K562 (cell line): Measurements from ENCODE around the gene ZNF74. TPM values are rescaled to one million over a fixed set of nuclear protein-coding genes. Genes with fewer than 3 reads are reported as not detected.

Experiments
- ARHGAP35 ChIP-seq: fragments of 450-650 bp; IDR thresholded peaks from 2 replicates; pipeline ENCODE4 v1.6.1; 2018; ENCODE audit not compliant: partially characterized antibody
- BRCA1 ChIP-seq, 2 experiments: fragments of 450-650 bp in 1 of 2; sonication (generic) in 1 of 2; formaldehyde crosslinking in 1 of 2; IDR thresholded peaks; 2 replicates each; pipeline versions ENCODE4 v1.5.0 to v1.6.1; 2017 to 2020; ENCODE audit warnings: mild to moderate bottlenecking in 1 of 2, missing genetic modification reagents in 1 of 2
- DDX20 ChIP-seq: fragments of 450-650 bp; IDR thresholded peaks from 2 replicates; pipeline ENCODE4 v1.6.1; 2016; ENCODE audit warnings: missing genetic modification characterization, low read depth, mild to moderate bottlenecking, missing compliant biosample characterization, moderate library complexity
- ETV6 ChIP-seq, 3 experiments: fragments of 150-350 bp in 1 of 3; sonication (generic) in 1 of 3; formaldehyde crosslinking in 1 of 3; IDR thresholded peaks; 2 replicates each; pipeline versions ENCODE4 v1.6.1 to v1.8.0; 2014 to 2022; ENCODE audit warnings: borderline replicate concordance in 2 of 3, low read depth in 2 of 3, antibody characterized with exemption in 1 of 3, low read length in 1 of 3, mild to moderate bottlenecking in 1 of 3, missing genetic modification reagents in 1 of 3
- JUN ChIP-seq, 2 experiments: sonication (generic) in 1 of 2; formaldehyde crosslinking in 1 of 2; IDR thresholded peaks; 2 replicates each; pipeline versions ENCODE4 v1.6.1 to v1.8.0; 2012 to 2022; ENCODE audit warnings: borderline replicate concordance in 2 of 2, mild to moderate bottlenecking in 2 of 2, improper control_type of control experiment in 1 of 2, low read depth in 1 of 2, low read length in 1 of 2, missing genetic modification reagents in 1 of 2
- KLF6 ChIP-seq: fragments of 250-450 bp; sonication (Bioruptor Pico); IDR thresholded peaks from 2 replicates; pipeline ENCODE4 v1.4.0; 2020; ENCODE audit warnings: mild to moderate bottlenecking, moderate library complexity, borderline replicate concordance
- MXI1 ChIP-seq: IDR thresholded peaks from 2 replicates; pipeline ENCODE4 v1.6.1; 2011; ENCODE audit warnings: low read depth, mild to moderate bottlenecking, improper control_type of control experiment, low read length
- NCOA2 ChIP-seq, 2 experiments: fragments of 450-650 bp; IDR thresholded peaks; 2 replicates each; pipeline ENCODE4 v1.6.1; 2018; ENCODE audit warnings: mild to moderate bottlenecking in 2 of 2, moderate library complexity in 1 of 2; ENCODE audit not compliant: partially characterized antibody in 2 of 2
- POLR2H ChIP-seq: IDR thresholded peaks from 2 replicates; pipeline ENCODE4 v1.6.1; 2016; ENCODE audit warnings: missing genetic modification characterization, low read depth, mild to moderate bottlenecking, control low read depth, missing compliant biosample characterization, moderate library complexity
- SMAD2 ChIP-seq: fragments of 150-350 bp; IDR thresholded peaks from 2 replicates; pipeline ENCODE4 v1.6.1; 2014; ENCODE audit warnings: low read depth, mild to moderate bottlenecking, low read length
- ZNF165 ChIP-seq: fragments of 250-450 bp; sonication (Bioruptor Pico); IDR thresholded peaks from 2 replicates; pipeline ENCODE4 v1.4.0; 2020; ENCODE audit warnings: borderline replicate concordance
- ZNF212 ChIP-seq: fragments of 450-650 bp; formaldehyde crosslinking; IDR thresholded peaks from 2 replicates; pipeline ENCODE4 v1.4.0; 2020; ENCODE audit warnings: mild to moderate bottlenecking
- ZNF707 ChIP-seq: fragments of 250-450 bp; sonication (Bioruptor Pico); conservative IDR thresholded peaks from 2 replicates; pipeline ENCODE4 v1.8.0; 2022; ENCODE audit warnings: inconsistent platforms, mild to moderate bottlenecking, moderate library complexity
- ZNF76 ChIP-seq: fragments of 250-450 bp; sonication (Bioruptor Pico); IDR thresholded peaks from 2 replicates; pipeline ENCODE4 v1.4.0; 2020; ENCODE audit warnings: mild to moderate bottlenecking, moderate library complexity, borderline replicate concordance
- polyA plus RNA-seq, 8 experiments: library from polyadenylated mRNA; depleted of rRNA in 4 of 8; stranded (reverse) in 5 of 8; unstranded in 3 of 8; fragments of >200 nt; fragmentation: Nextera tagmentation in 2 of 8; fragmentation: Illumina TruSeq in 1 of 8; extraction: Ambion mirVana in 2 of 8; extraction: Trizol in 1 of 8; gene quantifications; 2 replicates each; pipeline versions ENCODE4 v1.2.1 to v1.2.3, GENCODE V29; 2011 to 2014; ENCODE audit warnings: inconsistent platforms in 1 of 8, missing spikeins in 1 of 8
- total RNA-seq, 7 experiments: library from RNA; depleted of rRNA in 6 of 7; stranded (reverse); fragments of >200 nt in 6 of 7; fragmentation: Illumina TruSeq in 2 of 7; extraction: Trizol in 2 of 7; gene quantifications; 2 replicates each; pipeline versions ENCODE4 v1.2.1 to v1.2.3, GENCODE V29; 2011 to 2021; ENCODE audit warnings: low replicate concordance in 1 of 7
- TF ChIP-seq, protein P1 (sequence below): conservative IDR thresholded peaks from 2 replicates; pipeline ENCODE4 v1.6.1; 2011; ENCODE audit warnings: low read depth, mild to moderate bottlenecking, low read length; ENCODE audit not compliant: control insufficient read depth
- TF ChIP-seq, protein P2 (sequence below), 3 experiments: fragments of 200-800 bp in 1 of 3; sonication (Bioruptor generic) in 1 of 3; sonication (generic) in 1 of 3; formaldehyde crosslinking in 1 of 3; IDR thresholded peaks; 2 replicates each; pipeline versions ENCODE4 v1.6.1 to v1.8.0; 2016 to 2022; ENCODE audit warnings: mild to moderate bottlenecking in 2 of 3, missing compliant biosample characterization in 2 of 3, missing genetic modification characterization in 2 of 3, missing genetic modification reagents in 1 of 3
- TF ChIP-seq, protein P3 (sequence below): fragments of 450-650 bp; formaldehyde crosslinking; IDR thresholded peaks from 2 replicates; pipeline ENCODE4 v1.4.0; 2020; ENCODE audit warnings: mild to moderate bottlenecking, moderate library complexity
- TF ChIP-seq, protein P4 (sequence below): sonication (generic); formaldehyde crosslinking; IDR thresholded peaks from 2 replicates; pipeline ENCODE4 v1.4.0; 2020; ENCODE audit warnings: mild to moderate bottlenecking, missing genetic modification reagents

The ZNF74 gene
- total and polyA plus RNA-seq, 9 of the 15 experiments (the other 6 are each of a cell fraction or from before 2014, with no cell fraction given) = 2.4 to 53.5 (median 31.5) TPM

DNA sequence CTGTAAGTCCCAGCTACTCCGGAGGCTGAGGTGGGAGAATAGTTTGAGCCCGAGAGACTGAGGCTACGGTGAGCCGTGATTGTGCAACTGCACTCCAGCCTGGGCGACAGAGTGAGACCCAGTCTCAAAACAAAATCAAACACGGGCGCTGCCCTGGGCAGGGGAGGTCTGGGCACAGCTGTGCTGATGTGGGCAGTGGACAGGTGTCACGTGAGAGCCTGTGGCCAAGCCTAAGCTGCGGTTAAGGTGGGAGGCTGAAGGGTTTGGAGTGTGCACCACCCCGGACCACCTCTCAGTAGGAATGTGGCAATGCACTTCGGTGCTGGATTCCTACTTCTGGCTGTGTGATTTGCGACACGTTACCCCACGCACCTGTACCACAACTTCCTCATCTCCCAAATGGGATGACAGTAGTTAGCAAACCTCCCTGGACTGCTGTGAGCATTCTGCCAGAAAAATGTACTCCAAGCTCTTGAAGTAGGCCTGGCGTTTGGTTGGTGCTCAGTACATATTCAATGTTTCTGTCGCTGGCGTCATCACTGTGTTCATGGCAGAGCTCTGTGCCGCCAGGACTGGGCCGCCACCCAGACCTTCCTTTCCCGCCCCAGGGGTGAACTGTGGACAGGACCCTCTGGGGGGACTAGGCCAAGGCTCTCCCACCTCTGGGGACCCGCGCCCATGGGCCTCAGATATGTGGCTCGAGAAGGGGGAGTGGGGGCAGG is 807 bp upstream of the ZNF74 start (continued):
- TF ChIP-seq JUN (IDR thresholded peaks at IDR 0.05; ENCODE audit: borderline replicate concordance, low read depth, low read length) = no peak
- no peak for TF ChIP-seq JUN (CRISPR knock-in tag; IDR thresholded peaks at IDR 0.05; ENCODE audit: borderline replicate concordance)
- TF ChIP-seq, protein P1, sequence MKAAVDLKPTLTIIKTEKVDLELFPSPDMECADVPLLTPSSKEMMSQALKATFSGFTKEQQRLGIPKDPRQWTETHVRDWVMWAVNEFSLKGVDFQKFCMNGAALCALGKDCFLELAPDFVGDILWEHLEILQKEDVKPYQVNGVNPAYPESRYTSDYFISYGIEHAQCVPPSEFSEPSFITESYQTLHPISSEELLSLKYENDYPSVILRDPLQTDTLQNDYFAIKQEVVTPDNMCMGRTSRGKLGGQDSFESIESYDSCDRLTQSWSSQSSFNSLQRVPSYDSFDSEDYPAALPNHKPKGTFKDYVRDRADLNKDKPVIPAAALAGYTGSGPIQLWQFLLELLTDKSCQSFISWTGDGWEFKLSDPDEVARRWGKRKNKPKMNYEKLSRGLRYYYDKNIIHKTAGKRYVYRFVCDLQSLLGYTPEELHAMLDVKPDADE = peak; percentile 19; the same call in 1 of the 2 replicates
- TF ChIP-seq NCOA2 (IDR thresholded peaks at IDR 0.05; ENCODE audit: partially characterized antibody in 2 of 2) = no peak
- TF ChIP-seq, protein P2, sequence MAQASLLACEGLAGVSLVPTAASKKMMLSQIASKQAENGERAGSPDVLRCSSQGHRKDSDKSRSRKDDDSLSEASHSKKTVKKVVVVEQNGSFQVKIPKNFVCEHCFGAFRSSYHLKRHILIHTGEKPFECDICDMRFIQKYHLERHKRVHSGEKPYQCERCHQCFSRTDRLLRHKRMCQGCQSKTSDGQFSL (CRISPR knock-in tag; IDR thresholded peaks at IDR 0.05) = no peak
- TF ChIP-seq, protein P2 (tag; IDR thresholded peaks at IDR 0.05) = peak in 1 of 2 experiments; percentile 69; a peak in 1 of 4 replicates
- TF ChIP-seq, protein P3, sequence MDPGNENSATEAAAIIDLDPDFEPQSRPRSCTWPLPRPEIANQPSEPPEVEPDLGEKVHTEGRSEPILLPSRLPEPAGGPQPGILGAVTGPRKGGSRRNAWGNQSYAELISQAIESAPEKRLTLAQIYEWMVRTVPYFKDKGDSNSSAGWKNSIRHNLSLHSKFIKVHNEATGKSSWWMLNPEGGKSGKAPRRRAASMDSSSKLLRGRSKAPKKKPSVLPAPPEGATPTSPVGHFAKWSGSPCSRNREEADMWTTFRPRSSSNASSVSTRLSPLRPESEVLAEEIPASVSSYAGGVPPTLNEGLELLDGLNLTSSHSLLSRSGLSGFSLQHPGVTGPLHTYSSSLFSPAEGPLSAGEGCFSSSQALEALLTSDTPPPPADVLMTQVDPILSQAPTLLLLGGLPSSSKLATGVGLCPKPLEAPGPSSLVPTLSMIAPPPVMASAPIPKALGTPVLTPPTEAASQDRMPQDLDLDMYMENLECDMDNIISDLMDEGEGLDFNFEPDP (CRISPR knock-in tag) = peak; percentile 6; the same call in 1 of the 2 replicates
- TF ChIP-seq POLR2H = no peak
- peak; percentile 62; the same call in 1 of the 2 replicates for TF ChIP-seq ZNF165 (CRISPR knock-in tag)
- peak; percentile 76; the same call in 1 of the 2 replicates for TF ChIP-seq ZNF212 (CRISPR knock-in tag)
- 0 out of 4 replicates have a peak, but pooled peaks of 1 of the 2 experiments have one; percentile 6 for TF ChIP-seq ETV6 (IDR thresholded peaks at IDR 0.05; ENCODE audit: borderline replicate concordance in 1 of 2, low read depth in 2 of 2, low read length in 1 of 2)
- no peak for TF ChIP-seq ETV6 (CRISPR knock-in tag; IDR thresholded peaks at IDR 0.05; ENCODE audit: borderline replicate concordance)
- peak; percentile 43; the same call in 1 of the 2 replicates for TF ChIP-seq ZNF707 (CRISPR knock-in tag)
- TF ChIP-seq BRCA1 (IDR thresholded peaks at IDR 0.05) = no peak
- no peak for TF ChIP-seq BRCA1 (CRISPR knock-in tag; IDR thresholded peaks at IDR 0.05)
- TF ChIP-seq MXI1 = no peak
- peak; percentile 19; the same call in 1 of the 2 replicates for TF ChIP-seq KLF6 (CRISPR knock-in tag)
- TF ChIP-seq, protein P4, sequence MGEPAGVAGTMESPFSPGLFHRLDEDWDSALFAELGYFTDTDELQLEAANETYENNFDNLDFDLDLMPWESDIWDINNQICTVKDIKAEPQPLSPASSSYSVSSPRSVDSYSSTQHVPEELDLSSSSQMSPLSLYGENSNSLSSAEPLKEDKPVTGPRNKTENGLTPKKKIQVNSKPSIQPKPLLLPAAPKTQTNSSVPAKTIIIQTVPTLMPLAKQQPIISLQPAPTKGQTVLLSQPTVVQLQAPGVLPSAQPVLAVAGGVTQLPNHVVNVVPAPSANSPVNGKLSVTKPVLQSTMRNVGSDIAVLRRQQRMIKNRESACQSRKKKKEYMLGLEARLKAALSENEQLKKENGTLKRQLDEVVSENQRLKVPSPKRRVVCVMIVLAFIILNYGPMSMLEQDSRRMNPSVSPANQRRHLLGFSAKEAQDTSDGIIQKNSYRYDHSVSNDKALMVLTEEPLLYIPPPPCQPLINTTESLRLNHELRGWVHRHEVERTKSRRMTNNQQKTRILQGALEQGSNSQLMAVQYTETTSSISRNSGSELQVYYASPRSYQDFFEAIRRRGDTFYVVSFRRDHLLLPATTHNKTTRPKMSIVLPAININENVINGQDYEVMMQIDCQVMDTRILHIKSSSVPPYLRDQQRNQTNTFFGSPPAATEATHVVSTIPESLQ (CRISPR knock-in tag) = no peak
- no peak for TF ChIP-seq DDX20 (tag)
- TF ChIP-seq ARHGAP35 = no peak
- 0 out of 2 replicates have a peak, but pooled peaks have one; percentile 28 for TF ChIP-seq ZNF76 (CRISPR knock-in tag)
- TF ChIP-seq SMAD2 = 0 out of 2 replicates have a peak, but pooled peaks have one; percentile 1
